SK-N-SH (cell line): ENCODE data around the gene SASH1.

Experiments
- CHD2 ChIP-seq: fragments of 150-350 bp; IDR thresholded peaks from 2 replicates; pipeline ENCODE4 v1.6.1; 2018; ENCODE audit warnings: low read length; ENCODE audit not compliant: partially characterized antibody
- CTCF ChIP-seq: fragments of 200-600 bp; sonication (generic); IDR thresholded peaks from 2 replicates; pipeline ENCODE4 v1.6.1; 2017; ENCODE audit warnings: antibody characterized with exemption, mild to moderate bottlenecking, moderate library complexity
- POLR2AphosphoS5 ChIP-seq: IDR thresholded peaks from 2 replicates; pipeline ENCODE4 v1.6.1; 2012; ENCODE audit warnings: low read depth, low read length
- RFX5 ChIP-seq: IDR thresholded peaks from 2 replicates; pipeline ENCODE4 v1.6.1; 2012; ENCODE audit warnings: mild to moderate bottlenecking, improper control_type of control experiment, low read length
- SIN3A ChIP-seq: IDR thresholded peaks from 2 replicates; pipeline ENCODE4 v1.6.1; 2012; ENCODE audit warnings: low read depth, mild to moderate bottlenecking, low read length, moderate library complexity, borderline replicate concordance
- YY1 ChIP-seq: IDR thresholded peaks from 2 replicates; pipeline ENCODE4 v1.4.0; 2012; ENCODE audit warnings: low read depth, mild to moderate bottlenecking
- TF ChIP-seq, protein P1 (sequence below): IDR thresholded peaks from 2 replicates; pipeline ENCODE4 v1.4.0; 2012; ENCODE audit warnings: low read depth
- TF ChIP-seq, protein P2 (sequence below): IDR thresholded peaks from 2 replicates; pipeline ENCODE4 v1.6.1; 2012; ENCODE audit warnings: mild to moderate bottlenecking, low read depth, low read length, moderate library complexity

DNA sequence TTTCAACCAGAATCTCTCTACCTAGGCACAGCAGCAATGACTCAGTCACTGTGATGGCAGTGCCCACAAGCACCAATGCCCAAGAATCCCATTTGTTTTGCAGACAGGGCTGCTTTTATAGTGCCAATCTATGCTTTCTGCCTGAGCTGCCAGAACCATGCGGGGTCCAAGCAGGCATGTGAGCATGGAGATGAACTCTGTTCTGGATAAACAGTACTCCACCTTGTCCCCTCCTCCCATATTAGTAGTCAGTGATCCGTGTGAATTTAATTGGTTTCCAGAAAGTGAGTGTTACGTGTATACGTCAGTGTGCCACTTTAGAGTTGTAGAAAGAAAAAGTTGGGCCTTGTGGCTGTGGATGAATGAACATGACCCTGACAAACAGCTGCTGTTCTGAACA lies 79.4 kb downstream of the SASH1 start:
- TF ChIP-seq SIN3A (no peak), CTCF (no peak), CHD2 (no peak), YY1 (no peak), RFX5 (no peak), POLR2AphosphoS5 (no peak)
- TF ChIP-seq, protein P1, sequence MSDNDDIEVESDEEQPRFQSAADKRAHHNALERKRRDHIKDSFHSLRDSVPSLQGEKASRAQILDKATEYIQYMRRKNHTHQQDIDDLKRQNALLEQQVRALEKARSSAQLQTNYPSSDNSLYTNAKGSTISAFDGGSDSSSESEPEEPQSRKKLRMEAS, result no peak
- TF ChIP-seq, protein P2, sequence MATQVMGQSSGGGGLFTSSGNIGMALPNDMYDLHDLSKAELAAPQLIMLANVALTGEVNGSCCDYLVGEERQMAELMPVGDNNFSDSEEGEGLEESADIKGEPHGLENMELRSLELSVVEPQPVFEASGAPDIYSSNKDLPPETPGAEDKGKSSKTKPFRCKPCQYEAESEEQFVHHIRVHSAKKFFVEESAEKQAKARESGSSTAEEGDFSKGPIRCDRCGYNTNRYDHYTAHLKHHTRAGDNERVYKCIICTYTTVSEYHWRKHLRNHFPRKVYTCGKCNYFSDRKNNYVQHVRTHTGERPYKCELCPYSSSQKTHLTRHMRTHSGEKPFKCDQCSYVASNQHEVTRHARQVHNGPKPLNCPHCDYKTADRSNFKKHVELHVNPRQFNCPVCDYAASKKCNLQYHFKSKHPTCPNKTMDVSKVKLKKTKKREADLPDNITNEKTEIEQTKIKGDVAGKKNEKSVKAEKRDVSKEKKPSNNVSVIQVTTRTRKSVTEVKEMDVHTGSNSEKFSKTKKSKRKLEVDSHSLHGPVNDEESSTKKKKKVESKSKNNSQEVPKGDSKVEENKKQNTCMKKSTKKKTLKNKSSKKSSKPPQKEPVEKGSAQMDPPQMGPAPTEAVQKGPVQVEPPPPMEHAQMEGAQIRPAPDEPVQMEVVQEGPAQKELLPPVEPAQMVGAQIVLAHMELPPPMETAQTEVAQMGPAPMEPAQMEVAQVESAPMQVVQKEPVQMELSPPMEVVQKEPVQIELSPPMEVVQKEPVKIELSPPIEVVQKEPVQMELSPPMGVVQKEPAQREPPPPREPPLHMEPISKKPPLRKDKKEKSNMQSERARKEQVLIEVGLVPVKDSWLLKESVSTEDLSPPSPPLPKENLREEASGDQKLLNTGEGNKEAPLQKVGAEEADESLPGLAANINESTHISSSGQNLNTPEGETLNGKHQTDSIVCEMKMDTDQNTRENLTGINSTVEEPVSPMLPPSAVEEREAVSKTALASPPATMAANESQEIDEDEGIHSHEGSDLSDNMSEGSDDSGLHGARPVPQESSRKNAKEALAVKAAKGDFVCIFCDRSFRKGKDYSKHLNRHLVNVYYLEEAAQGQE, result no peak
